Spleen (tissue), 11 donors: ENCODE measurements around the gene APEH. TPM values are rescaled to one million over a fixed set of nuclear protein-coding genes. Genes with fewer than 3 reads are reported as not detected.
A peak's percentile ranks its signal among the peaks of the same experiment; 100 is the strongest.

ENCODE experiments used
- DNase-seq: peaks from one replicate; pipeline ENCODE4 v3.0.0-alpha.2; 2020
- H3K27ac ChIP-seq, 8 donors: fragments of 200-600 bp; sonication (generic) in 7 of 8; 1 replicate in 4 of 8; 2 replicates in 4 of 8; pipeline versions ENCODE4 v1.5.0 to v1.8.0; 2016 to 2021; ENCODE audit warnings: inconsistent platforms in 4 of 8, mild to moderate bottlenecking in 4 of 8, moderate library complexity in 1 of 8
- H3K27me3 ChIP-seq, 7 donors: fragments of 200-600 bp; sonication (generic) in 6 of 7; replicated peaks in 1 of 7; 1 replicate in 4 of 7; 2 replicates in 3 of 7; pipeline versions ENCODE4 v1.5.0 to v1.8.0; 2016 to 2021; ENCODE audit warnings: inconsistent platforms in 3 of 7, mild to moderate bottlenecking in 1 of 7
- H3K36me3 ChIP-seq, 6 donors: fragments of 200-600 bp; sonication (generic) in 5 of 6; 1 replicate in 4 of 6; 2 replicates in 2 of 6; pipeline versions ENCODE4 v1.5.0 to v1.8.0; 2016 to 2021; ENCODE audit warnings: inconsistent platforms in 2 of 6
- H3K4me1 ChIP-seq, 6 donors: fragments of 200-600 bp; sonication (generic) in 5 of 6; 1 replicate in 3 of 6; 2 replicates in 3 of 6; pipeline versions ENCODE4 v1.5.0 to v1.8.0; 2016 to 2021; ENCODE audit warnings: inconsistent platforms in 3 of 6
- H3K4me3 ChIP-seq, 8 donors: fragments of 200-600 bp; sonication (generic) in 7 of 8; 1 replicate in 4 of 8; 2 replicates in 4 of 8; pipeline versions ENCODE4 v1.5.0 to v1.8.0; 2016 to 2021; ENCODE audit warnings: inconsistent platforms in 4 of 8, mild to moderate bottlenecking in 4 of 8, moderate library complexity in 2 of 8
- H3K9me3 ChIP-seq, 8 donors: fragments of 200-600 bp; sonication (generic) in 7 of 8; 1 replicate in 4 of 8; 2 replicates in 4 of 8; pipeline versions ENCODE4 v1.5.0 to v1.8.0; 2016 to 2021; ENCODE audit warnings: inconsistent platforms in 4 of 8
- CTCF ChIP-seq, 11 experiments: fragments of 200-600 bp in 7 of 11; fragments of 450-650 bp in 4 of 11; sonication (generic) in 4 of 11; IDR thresholded peaks in 8 of 11; conservative IDR thresholded peaks in 3 of 11; 1 replicate in 7 of 11; 2 replicates in 4 of 11; pipeline versions ENCODE4 v1.4.0 to v1.8.0; 2016 to 2021; ENCODE audit warnings: antibody characterized with exemption in 11 of 11, inconsistent platforms in 4 of 11, mild to moderate bottlenecking in 1 of 11
- POLR2A ChIP-seq, 3 donors: fragments of 450-650 bp; IDR thresholded peaks; one replicate each; pipeline ENCODE4 v1.5.1; 2017; ENCODE audit warnings: antibody characterized with exemption in 3 of 3, mild to moderate bottlenecking in 1 of 3
- POLR2AphosphoS5 ChIP-seq, 3 donors: sonication (generic); formaldehyde crosslinking; IDR thresholded peaks; one replicate each; pipeline ENCODE4 v1.5.1; 2017; ENCODE audit warnings: antibody characterized with exemption in 3 of 3
- WGBS, 5 donors: extraction: QIAGEN DNeasy Blood & Tissue Kit in 3 of 5; methylation state at CpG; one replicate each; pipeline versions ENCODE4 v1.1.5 to v1.1.7; 2013 to 2018; 5-methylcytosine and 5-hydroxymethylcytosine counted together
- intact Hi-C: fragments of 100-400 bp; cut with DNase I; formaldehyde crosslinking; loops from one replicate; pipeline ENCODE4 v1.15.0; 2023; ENCODE audit warnings: low total_unique reads
- polyA plus RNA-seq, 3 donors: library from polyadenylated mRNA; stranded (reverse); fragments of 200-250 nt; gene quantifications; one replicate each; pipeline ENCODE4 v1.2.1, GENCODE V29; 2013
- total RNA-seq, 7 donors: library from RNA; depleted of rRNA in 3 of 7; stranded (reverse); fragments of >200 nt in 3 of 7; fragmentation: NEBNext Ultra II Directional in 4 of 7; extraction: Animal tissue kit (Norgen Biotek cat#: 25700) in 4 of 7; gene quantifications; one replicate each; pipeline versions ENCODE4 v1.1.0 to v1.2.1, GENCODE V29; 2016 to 2021
- donor health status: healthy with polysubstance abuse.
- donor health status: DM: no; HTN: no; CAD: no; lungs with moderate emphysema.
- donor health status: DM: no; HTN: no; CAD: no.
- donor health status: Bipolar disorder and iron deficiency.
- donor health status: healthy.
- donor health status: DM: no; HTN: no; CAD: no.
- donor health status: DM: yes; HTN: yes; CAD: no.

APEH gene
- total and polyA plus RNA-seq, 10 donors = 29.6 to 89.5 (median 66.2) TPM

GRCh38 chr3:49727154-49727923 is 53.2 kb downstream of the APEH start:
- 79 to 94% (median 89%) methylated on average over 4 to 19 of the region's 19 CpGs for WGBS, 5 donors
- TF ChIP-seq POLR2AphosphoS5 (IDR thresholded peaks at IDR 0.05) (peak in 2 of 3 donors; percentile 30 to 67), CTCF (IDR thresholded peaks at IDR 0.05 in 8 of 11, conservative IDR thresholded peaks at IDR 0.05 in 3 of 11) (no peak)
- intact Hi-C loops = no loop called here
- Histone ChIP-seq H3K4me3 (no peak overlapping the region), H3K27me3 (no peaks in the 10 kb centered on the region), H3K36me3 (peaks cover 4 to 82% (median 44%) of the 10 kb centered on the region in 6 donors), H3K4me1 (peaks cover 12 to 38% (median 22%) of the 10 kb centered on the region in 6 donors), H3K27ac (peak overlapping the region in 5 of 8 donors; percentile 43 to 98 (median 47)), H3K9me3 (no peaks in the 10 kb centered on the region)
- peak; percentile 81 for DNase-seq

GRCh38 chr3:49727924-49728361 is 53.8 kb downstream of the APEH start:
- TF ChIP-seq POLR2AphosphoS5 (IDR thresholded peaks at IDR 0.05) = peak in 2 of 3 donors; percentile 37 to 69
- TF ChIP-seq CTCF (IDR thresholded peaks at IDR 0.05 in 8 of 11, conservative IDR thresholded peaks at IDR 0.05 in 3 of 11) = no peak
- DNase-seq = no peak
- H3K9me3 ChIP-seq = no peaks in the 10 kb centered on the region
- H3K27ac ChIP-seq = peak overlapping the region in 2 of 8 donors; percentile 98
- H3K4me1 ChIP-seq = peaks cover 6 to 32% (median 16%) of the 10 kb centered on the region in 6 donors
- peaks cover 4 to 82% (median 48%) of the 10 kb centered on the region in 6 donors for H3K36me3 ChIP-seq
- no peak overlapping the region for H3K4me3 ChIP-seq
- WGBS, 5 donors = 92 to 98% (median 95%) methylated on average over 12 to 15 of the region's 15 CpGs
- H3K27me3 ChIP-seq = no peaks in the 10 kb centered on the region
- intact Hi-C loops = no loop called here

GRCh38 chr3:49729966-49730609 is 55.9 kb downstream of the APEH start:
- DNase-seq = no peak
- Histone ChIP-seq H3K9me3 (no peaks in the 10 kb centered on the region), H3K4me1 (peaks cover 0 to 25% (median 10%) of the 10 kb centered on the region in 6 donors), H3K27ac (no peak overlapping the region), H3K36me3 (peaks cover 4 to 100% (median 59%) of the 10 kb centered on the region in 6 donors), H3K4me3 (no peak overlapping the region), H3K27me3 (no peaks in the 10 kb centered on the region)
- TF ChIP-seq POLR2A (IDR thresholded peaks at IDR 0.05) (no peak), CTCF (IDR thresholded peaks at IDR 0.05 in 8 of 11, conservative IDR thresholded peaks at IDR 0.05 in 3 of 11) (no peak), POLR2AphosphoS5 (IDR thresholded peaks at IDR 0.05) (no peak)
- WGBS, 5 donors = 94 to 100% (median 98%) methylated on average over 4 of the region's 4 CpGs
- intact Hi-C loops = no loop called here

- WGBS, 5 donors = 90 to 97% (median 95%) methylated on average over 10 to 11 of the region's 11 CpGs
- H3K36me3 ChIP-seq = peaks cover 4 to 100% (median 66%) of the 10 kb centered on the region in 6 donors
- DNase-seq = no peak
Observed at GRCh38 chr3:49732597-49732996, 58.4 kb downstream of the APEH start.

More at GRCh38 chr3:49732597-49732996, 58.4 kb downstream of the APEH start:
- H3K27ac ChIP-seq = no peak overlapping the region
- H3K9me3 ChIP-seq = no peaks in the 10 kb centered on the region
- intact Hi-C loops = no loop called here
- H3K4me1 ChIP-seq = peaks cover 0 to 12% (median 6%) of the 10 kb centered on the region in 6 donors
- no peaks in the 10 kb centered on the region for H3K27me3 ChIP-seq
- no peak overlapping the region for H3K4me3 ChIP-seq
- no peak for TF ChIP-seq POLR2AphosphoS5 (IDR thresholded peaks at IDR 0.05)
- TF ChIP-seq CTCF (IDR thresholded peaks at IDR 0.05 in 8 of 11, conservative IDR thresholded peaks at IDR 0.05 in 3 of 11) = no peak
- TF ChIP-seq POLR2A (IDR thresholded peaks at IDR 0.05) = no peak
